K562 treated with DMSO at 1 percent for 48 hours (cell line): ENCODE data around the gene LAMA2. TPM values are rescaled to one million over a fixed set of nuclear protein-coding genes. Genes with fewer than 3 reads are reported as not detected.

ENCODE experiments used
- total RNA-seq: library from RNA; unstranded; fragments of 300-600 nt; gene quantifications from 2 replicates; pipeline ENCODE4 v1.2.3, GENCODE V29; 2022; ENCODE audit warnings: low replicate concordance; ENCODE audit errors: extremely low read depth

The LAMA2 gene, protein sequence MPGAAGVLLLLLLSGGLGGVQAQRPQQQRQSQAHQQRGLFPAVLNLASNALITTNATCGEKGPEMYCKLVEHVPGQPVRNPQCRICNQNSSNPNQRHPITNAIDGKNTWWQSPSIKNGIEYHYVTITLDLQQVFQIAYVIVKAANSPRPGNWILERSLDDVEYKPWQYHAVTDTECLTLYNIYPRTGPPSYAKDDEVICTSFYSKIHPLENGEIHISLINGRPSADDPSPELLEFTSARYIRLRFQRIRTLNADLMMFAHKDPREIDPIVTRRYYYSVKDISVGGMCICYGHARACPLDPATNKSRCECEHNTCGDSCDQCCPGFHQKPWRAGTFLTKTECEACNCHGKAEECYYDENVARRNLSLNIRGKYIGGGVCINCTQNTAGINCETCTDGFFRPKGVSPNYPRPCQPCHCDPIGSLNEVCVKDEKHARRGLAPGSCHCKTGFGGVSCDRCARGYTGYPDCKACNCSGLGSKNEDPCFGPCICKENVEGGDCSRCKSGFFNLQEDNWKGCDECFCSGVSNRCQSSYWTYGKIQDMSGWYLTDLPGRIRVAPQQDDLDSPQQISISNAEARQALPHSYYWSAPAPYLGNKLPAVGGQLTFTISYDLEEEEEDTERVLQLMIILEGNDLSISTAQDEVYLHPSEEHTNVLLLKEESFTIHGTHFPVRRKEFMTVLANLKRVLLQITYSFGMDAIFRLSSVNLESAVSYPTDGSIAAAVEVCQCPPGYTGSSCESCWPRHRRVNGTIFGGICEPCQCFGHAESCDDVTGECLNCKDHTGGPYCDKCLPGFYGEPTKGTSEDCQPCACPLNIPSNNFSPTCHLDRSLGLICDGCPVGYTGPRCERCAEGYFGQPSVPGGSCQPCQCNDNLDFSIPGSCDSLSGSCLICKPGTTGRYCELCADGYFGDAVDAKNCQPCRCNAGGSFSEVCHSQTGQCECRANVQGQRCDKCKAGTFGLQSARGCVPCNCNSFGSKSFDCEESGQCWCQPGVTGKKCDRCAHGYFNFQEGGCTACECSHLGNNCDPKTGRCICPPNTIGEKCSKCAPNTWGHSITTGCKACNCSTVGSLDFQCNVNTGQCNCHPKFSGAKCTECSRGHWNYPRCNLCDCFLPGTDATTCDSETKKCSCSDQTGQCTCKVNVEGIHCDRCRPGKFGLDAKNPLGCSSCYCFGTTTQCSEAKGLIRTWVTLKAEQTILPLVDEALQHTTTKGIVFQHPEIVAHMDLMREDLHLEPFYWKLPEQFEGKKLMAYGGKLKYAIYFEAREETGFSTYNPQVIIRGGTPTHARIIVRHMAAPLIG (N-terminal part only)
- not detected in 2 replicates for total RNA-seq

DNA sequence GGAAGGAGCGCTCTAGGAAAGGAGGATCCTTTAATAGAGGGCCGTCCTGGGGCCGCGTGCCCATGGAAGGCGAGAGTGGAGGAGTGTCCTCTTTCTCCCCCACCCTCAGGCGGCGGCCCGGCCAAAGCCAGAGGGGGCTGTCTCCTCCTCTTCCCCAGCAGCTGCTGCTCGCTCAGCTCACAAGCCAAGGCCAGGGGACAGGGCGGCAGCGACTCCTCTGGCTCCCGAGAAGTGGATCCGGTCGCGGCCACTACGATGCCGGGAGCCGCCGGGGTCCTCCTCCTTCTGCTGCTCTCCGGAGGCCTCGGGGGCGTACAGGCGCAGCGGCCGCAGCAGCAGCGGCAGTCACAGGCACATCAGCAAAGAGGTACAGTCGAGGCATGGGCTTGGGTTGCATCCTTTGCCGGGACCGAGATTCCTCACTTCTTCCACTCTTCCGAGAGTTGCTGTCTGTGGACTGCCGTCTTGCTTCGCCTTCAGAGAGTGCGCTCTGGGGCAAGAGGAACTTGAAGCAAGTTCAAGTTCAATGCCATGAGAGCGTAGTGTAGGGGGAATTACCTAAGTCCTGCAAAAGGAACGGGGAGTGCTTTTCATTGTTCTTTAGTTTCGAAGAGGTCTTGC, at the start of gene LAMA2:
Gene LAMA2 (plus strand): TSS at position 148 of the 621 bp plus-strand sequence. CDS start 108 bp downstream, at position 256.

